ENCODE results near the gene MAGEF1.

MAGEF1 gene

DNA sequence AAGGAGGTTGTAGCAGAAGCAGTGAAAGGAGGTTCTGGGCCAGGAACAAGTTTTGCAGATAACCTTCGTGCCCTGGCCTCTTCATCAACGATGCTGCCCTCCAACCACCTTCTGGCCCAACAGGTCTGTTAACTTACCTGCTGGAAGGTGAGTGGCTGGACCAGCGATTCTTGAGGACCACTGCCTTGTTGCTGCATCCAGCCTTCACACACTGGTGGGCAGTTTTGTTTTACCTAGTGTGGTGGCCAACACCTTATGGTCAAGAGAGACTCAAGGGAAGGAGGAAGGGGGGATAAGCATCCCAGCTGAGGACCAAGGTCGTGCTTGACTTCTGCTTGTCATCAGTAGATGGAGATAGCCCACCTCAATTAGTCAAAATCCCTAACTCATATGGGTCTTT is 7.8 kb upstream of the MAGEF1 start:
- no peak for DNase-seq

DNA sequence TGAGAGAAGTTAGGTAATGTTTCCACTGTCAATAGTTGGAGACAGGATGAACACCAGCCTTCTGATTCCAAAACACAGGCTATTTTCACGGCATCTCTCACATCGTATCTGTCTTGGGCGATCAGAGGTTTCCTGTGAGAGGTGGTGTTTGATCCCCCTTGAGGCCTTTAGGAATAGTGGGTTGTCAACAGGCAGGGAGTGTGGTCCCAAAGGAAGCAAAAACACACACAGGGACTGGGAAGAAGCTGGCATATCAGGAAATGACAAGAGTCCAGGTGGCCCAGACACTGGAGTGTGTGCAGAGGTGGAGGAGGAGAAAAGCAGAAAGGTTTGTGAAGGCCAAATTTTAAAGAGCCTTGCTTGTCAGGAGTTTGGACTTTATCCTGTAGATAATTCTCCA is 6.6 kb upstream of the MAGEF1 start:
- no peak for DNase-seq

DNA sequence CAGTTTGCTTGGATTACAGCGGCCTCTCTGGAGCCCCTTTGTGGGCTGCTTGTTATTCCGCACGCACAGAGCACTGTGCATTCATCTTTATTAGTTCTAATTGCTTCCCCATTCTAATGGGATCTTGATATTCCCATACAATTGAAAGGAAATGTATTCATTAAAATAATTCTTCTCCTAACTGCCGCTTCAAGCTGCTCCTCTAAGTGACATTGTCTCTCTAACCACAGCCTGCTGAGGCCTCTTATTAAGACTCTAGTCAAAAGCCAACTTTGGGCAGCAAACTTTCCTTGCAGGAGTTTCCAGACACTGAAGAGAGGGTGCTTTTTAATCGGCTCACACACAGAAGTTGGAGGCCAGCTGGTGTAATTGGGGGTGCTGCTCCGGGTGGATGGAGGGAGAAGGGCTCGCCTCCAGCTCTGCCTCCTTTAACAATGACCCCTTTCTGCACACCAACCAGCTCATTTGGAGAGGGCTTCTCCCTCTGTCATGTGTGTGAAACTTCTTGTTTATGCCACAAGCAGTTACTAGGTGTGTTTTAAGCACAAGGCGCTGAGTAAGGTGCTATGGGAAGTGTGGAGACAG is 5.6 kb upstream of the MAGEF1 start:
- DNase-seq, result no peak

DNA sequence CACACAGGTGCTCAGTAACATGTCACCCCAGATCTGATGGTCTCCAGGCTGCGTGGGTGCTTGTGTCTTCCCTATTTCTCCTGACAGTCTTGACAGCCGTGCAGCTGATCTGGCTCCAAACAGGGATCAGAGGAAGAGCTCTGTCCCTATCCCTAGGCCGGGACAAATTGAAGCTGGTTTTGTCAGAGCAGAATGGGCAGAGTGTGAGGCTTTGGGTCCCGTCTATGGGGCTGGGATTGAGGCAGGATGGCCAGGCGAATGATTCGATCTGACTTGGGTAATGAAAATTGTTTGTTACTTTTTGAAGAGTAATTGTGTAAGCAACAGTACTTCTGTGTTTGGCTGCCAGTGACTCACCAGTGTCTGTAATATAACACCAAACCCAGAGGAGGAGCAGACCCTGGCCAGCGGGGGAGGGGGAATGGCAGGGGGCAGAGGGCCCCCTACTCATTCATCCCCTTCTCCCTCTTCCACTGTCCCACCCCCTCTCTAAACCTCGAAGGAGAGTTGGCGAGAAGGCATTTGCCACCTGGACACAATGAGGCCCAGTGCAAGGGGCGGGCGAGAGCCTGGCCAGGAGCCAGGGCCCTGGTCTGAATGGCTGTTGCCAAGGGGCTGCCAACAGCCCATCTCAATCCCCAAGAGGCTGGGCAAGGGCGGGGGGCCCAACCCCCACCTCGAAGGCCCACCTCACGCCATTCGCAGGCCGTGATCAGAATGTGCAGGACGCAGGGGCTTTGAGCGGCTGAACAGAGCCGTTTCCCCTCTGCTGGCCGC is 4.9 kb upstream of the MAGEF1 start:
- no peak for DNase-seq

DNA sequence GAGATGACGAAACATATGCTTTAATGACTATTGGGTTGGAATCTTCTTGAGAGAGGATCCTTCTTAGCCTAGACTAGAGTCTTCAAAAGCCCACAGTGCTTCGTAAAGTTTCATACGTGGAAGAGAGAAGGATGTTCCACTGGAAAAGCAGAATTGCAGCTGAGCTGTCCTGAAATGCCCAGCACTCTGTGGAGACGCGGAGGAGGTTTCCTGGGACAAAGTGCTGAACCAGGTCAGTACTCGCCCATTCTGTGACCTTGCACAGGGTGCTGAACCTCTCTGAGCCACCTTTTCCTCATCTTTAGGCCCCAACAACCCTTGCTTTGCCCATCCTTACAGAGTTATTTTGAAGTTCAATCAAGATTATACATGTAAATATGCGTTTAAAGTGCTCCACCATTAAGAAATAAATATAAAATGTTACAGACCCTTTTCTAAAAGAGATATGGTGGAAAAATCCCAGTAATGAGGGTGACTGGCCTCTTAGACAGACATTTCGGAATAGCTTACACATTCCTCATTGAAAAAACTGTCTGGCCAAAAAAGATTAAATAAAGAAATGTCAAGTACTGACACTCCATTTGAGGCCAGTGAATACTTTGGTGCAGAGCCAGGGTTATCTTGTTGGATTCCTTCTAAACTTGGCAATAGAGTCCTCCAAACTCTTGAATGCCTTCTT is 4.2 kb upstream of the MAGEF1 start:
- DNase-seq, result no peak

DNA sequence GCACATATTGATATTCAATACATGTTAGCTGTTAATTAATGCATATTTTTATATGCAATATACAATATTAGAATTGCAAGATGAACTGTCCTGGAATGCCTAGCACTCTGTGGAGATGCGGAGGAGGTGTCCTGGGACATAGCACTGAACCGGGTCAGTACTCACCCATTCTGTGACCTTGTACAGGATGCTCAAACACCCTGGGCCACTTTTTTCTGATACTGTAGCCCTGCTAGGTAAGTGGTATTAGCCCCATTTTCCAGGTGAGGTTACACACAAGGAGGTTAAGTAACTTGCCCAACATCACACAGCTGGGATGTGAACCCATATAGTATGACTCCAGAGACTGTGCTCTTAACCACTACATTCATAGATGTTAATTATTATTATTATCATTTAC is 1.7 kb upstream of the MAGEF1 start:
- DNase-seq, result no peak

DNA sequence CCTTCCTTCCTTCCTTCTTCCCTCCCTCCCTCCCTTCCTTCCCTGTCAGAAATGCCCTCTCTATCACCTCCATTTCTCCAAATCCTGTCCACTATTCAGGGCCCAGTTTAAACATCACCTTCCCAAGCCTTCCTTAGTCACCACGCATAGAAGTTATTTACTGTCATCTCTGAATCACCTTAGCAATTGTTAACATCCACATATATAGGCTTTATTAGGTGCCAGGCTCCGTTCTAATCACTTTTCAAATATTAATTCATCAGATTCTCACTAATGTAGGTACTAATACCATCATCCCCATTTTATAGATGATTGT is 1.1 kb upstream of the MAGEF1 start:
- DNase-seq, result no peak

DNA sequence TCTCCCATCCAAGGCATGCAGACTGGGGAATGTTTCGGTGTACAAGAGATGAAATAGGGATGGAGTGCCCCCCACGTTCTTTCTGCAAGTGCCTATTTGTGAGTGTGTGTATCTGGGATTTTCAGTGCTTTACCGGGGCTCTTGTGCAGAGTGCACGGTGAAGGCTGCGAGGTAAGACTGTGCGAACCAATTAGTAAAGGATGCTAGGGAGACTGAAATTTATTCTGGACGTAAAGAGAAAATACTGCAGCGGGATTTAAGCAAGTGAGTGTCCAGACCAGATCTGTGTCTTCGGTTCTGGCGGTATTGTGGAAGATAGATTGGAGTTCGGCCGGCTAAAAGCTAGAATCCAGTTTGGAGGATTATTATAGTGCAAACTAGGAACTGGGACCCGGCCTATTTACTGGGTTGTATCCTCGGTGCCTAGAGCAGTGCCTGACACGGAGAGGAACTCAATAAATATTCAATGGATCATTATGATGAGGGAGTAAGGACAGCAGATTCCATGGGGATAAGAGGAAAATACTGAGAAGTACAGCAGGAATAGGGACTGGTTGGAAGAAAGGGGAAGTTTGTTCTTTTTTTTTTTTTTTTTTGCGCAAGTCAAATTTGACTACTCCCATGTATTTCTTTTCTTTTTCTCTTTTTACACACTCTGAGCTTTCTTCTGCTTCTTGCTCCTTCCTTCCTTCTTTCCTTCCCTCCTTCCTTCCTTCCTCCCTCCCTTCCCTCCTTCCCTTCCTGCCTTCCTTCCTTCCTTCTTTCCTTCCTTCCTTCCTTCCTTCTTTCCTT is 580 bp upstream of the MAGEF1 start:
- DNase-seq, result no peak

DNA sequence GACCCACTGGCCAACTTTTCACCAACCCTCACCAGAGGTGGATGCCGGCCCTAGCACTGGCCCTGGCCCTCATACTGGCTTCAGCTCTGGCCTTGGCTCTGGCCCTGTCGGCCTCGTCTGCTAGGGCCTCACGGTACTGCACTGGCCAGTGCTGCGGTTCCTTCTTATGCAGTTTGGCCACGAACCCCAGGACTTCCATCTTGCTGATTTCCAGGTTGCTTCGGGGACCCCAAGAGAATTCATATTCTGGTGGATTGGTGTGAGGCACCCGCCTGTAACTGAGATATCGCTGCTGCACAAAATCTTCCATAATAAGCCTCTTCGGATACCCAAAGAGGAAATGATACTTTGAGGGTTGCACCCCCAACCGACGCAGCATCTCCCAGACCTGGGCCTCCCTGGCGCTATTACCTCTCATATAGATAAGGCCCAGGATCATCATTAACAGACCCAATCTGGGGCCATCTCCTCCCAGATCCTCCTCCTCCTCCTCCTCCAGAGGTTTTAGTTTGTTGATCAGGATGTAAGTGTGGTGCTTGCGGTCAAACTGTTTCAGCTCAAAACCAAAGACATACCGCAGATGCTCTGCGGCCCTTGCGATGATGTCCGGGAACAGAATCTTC is 883 bp downstream of the MAGEF1 start:
- DNase-seq, result peak in 1 of 2 experiments; percentile 80

DNA sequence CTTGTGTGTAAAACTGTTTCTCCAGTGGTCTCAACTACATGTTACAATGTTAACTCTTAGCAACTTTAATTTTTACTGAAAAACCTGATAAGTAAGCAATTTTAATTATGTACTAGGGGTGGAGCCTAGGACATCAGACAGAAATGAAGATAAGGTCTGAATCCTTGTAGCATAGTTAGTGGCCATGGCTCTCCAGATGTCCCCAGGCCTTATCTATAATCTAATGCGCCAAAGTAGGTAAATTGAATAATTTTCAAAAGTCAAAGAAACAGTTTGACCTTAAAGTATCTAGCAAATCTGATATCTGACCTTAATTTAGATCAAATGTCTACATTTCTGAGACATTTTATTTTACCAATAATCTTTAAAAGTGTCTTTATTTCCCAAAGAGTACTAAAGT is 8.2 kb downstream of the MAGEF1 start:
- DNase-seq, result no peak

DNA sequence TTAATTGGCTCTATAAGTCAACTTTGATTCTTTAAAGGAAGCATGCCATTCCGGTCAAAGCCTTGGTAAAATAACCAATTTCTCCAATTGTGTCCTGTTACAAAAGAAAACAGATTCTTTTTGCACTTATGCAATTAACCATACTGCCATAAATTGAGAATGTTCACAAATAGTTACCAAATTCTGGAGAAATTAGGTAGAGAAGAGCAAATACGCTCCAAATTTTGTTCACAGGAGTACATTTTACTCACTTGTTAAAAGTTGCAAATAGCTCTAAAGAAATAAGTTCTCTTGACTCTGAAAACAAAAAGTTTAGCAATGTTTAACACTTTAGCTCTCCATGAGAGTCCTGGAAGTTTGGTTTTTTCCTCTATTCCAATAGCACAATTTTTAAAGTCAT is 11.1 kb downstream of the MAGEF1 start:
- DNase-seq, result no peak

DNA sequence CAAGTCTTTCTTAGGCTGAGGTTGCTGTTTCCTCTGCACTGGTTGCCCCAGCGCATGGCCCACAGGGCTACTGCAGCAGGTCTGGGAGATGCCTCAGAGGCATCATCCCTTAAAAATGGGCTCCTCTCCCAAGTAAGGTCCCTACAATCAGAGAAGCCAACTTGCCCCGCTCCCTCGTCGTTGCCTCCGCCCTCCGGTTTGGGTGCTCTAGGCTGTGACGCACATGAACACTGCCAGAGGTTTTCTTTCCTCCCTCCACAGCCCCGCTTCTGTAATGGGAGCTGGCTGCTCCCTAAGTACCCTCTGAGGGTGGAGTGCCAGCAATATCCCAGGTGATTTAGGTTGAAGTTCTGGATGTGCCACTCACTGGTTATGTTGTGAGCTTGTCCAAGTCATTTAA is 14.0 kb downstream of the MAGEF1 start:
- DNase-seq, result no peak

DNA sequence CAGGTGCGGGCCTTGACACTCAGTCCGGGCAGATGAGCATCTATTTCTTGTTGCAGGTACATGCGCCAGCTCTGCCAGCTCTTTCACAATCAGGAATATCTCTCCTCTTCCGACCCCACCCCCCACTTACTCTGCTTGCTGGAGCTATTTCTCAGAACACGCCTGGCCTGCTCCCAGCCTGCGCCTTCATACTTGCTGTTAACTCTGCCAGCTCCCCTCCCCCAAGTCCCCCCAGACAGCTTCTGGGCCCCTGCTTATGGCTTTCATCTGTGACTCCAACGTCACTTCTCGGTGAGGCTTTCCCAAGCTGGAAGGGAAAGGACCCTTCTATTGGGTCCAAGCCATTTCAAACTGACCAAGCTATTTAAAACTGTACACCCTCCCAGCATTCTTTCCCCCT is 15.2 kb downstream of the MAGEF1 start:
- DNase-seq, result no peak

DNA sequence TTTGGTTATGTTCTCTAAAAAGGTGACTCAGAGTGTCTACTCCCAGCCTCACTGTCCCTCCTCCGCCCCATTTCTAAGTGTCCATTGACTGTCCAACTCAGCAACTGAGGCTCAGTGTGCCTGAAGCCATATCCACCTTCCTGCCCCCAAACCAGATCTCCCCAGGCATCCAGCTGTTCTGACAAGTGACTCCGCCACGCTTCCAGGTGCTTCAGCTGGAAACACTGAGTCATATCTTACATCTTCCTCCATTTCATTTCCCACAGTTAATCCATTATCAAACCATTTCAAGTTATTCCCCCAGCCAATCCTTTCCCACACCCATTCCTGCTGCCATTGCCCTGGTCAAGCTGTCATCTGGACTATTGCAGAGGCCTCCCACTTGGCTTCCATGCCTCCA is 17.1 kb downstream of the MAGEF1 start:
- DNase-seq, result no peak

DNA sequence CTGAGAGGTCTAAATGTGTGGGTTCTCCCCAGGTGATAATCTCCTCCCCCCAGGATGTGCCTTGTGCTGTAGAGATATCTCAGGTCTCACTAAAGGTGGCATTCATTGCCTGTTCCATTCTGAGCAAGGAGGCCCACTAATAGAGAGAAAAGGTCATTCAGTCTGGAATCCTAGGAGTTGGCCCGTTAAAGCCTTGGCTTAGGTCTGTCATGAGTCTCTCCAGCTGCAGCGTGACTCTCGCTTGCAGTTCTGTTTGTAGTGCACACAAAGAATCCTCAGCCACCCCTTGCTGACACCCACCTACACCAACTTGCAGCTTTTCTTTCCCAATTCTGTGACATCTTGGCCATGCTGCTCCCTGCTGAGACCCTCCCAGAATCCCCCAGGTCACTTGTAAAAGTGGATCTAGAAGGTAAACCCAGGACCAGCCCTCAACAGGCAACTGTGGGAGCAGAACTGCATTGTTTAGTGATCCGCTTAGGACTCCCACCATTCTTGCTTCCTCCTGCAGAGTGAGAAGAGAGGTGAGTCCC is 17.7 kb downstream of the MAGEF1 start:
- DNase-seq, result no peak

DNA sequence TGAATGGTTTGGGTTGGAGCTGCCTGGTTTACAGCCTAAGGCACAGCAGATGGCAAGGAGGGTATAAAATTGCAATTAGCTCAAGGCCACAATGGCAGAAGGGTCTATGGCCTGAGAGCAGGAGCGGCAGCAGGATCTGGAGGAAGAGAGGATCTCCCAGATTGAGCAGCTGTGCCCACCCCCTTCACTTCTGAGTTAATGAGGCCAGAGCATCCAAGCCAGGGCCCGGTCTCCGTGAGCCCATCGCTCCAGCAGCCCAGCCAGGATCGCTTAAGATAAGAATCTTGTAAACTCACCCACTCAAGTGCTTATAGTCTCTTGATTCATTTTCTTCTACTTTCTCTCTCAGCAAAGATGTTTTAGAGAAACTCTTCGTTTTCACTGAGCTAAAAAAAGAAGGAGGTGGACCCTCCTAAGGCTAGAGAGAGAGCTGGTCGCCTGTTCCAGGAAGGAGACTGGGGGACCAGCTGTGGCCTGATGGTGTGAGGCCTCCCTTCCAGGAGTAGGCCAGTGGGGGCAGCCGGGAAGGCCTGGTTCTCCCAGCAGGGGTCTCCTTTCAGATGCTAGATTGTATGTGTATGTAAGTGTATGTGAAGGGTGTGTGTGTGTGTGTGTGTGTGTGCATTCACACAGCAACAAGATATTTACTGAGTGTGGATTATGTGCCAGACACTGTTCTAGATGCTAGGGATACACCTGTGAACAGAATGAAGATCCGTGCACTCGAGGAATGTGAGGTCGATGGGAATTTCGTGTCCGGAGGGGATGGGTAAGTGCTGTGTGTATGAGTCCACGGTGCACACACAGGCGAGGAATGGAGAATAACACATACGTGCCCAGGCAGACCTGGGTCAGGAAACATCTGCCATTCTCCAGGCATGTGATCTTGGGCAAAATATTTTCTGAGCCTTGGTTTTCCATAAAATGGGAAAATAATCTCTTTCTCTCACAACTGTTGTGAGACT is 18.6 kb downstream of the MAGEF1 start:
- DNase-seq, result no peak

DNA sequence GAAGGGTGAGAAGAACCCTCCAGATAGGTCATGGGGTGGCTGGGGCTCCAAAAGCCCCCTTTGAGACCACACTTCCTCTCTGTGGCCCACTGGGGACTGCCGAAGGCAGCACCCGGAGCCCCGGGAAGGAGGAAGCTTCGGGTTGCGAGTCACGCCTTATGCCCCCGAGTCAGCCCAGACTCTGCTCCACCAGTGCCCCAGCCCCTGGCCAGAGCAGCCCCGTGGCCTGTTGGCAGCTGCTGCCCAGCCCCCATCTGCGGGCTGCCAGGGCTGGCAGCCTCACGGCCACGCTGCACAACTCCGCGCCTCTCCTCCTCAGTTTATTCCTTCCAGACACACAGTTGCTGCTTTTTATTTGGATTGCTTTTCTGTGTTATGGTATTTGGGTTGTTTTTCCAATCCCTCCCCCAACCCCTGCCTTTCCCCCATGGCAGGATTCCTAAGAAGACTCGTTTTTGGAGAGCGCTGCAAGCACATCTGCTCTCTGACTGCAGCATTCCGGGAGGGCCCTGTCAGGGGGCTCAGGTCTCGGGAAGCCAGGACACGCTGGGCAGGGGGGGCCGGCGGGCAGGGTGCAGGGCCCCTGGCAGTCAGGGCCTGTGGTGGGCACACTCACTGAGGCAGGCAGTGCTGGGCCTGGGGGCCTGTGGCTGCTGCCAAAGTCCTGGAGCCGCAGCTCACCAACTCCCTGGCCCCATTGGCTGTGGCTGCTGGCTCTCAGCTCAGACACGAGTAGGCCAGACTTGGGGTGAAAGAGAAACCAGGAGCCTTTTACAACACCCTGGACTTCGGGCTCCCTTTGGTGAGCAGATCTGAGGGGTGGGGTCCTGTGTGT is 20.2 kb downstream of the MAGEF1 start:
- DNase-seq, result no peak

DNA sequence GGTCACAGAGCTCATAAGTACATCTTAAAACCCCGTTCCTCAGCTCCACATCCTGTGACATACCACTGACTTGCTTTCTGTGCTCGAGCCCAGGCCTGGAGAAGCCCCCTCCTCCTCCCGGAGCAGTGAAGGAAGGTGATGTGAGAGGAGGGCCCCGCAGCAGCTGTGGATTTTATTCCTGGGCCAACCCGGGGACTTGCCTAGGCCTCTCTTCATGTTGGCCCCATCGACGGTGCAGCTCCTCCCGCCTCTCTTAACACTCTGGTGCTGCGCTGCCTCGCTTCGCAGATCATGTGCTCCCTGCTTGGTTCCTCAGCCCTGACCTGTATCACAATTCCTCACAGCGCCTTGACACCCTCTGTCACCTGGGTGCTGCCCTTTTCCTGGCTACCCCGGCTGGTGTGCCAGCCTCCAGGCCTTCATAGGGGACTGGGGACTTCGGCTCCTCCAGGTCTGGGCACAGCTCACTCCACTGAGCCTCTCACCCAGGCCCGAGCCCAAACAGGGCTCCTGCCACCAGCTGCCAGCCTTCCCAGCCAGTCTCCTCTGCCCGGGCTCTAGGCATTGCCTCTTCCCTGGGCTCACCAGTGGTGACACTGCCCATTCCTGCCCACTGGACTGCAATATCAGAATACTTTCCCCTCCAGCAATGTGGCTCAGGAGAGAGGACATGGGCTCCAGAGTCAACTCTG is 21.5 kb downstream of the MAGEF1 start:
- DNase-seq, result no peak

DNA sequence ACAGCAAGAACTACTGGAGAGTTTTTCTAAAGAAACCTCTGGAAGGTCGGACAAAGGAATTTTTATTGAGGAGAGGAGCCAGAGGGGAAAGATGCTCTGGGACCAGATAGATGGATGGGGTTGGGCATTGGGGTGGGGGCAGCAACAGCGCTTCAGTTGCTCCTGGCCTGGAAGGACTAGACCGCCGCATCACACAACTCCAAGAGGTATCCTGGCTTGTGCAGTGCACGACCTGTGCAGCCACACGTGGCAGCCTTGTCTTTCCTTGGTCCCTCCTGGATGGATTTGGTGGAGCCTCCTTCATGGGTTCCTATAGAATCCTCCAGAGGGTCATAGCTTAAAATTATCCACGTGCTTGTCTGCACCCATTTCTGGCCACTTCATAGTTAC is 23.0 kb downstream of the MAGEF1 start:
- no peak for DNase-seq

DNA sequence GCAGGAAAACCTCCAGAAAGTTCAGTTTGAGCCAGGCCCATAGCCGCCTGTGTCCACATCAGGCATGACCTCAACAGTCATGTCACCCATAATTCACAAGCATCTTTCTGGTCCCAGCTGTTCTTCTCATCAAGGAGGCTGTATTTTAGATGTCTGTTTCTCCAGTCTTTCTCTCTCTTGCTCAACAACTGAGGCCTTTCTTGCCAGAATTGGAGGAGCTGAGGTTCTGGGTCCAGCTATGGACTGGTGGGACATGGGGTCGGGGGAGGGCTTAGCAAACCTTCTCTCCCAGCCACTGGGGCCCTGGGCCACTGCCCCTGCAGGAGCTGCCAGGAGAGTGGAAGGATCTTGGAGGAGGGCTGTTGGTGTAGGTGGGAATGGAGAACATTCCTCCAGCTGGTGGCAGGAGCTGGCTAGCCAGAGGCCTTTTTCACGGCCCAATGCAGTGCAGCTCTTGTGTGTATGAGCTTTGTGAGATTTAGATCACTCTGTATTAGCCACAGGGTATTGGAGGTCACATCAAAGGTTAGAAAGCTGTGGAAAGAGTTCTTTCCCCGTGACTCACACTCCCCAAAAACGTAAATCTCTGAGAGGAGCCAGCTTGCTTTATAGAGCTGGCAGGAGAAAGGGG is 23.5 kb downstream of the MAGEF1 start:
- DNase-seq, result no peak

Data from AML-193 (cell line).